ENCODE measurements around the gene PCDH1.
"Not testable (repeated sequence)": the region's sequence is repeated elsewhere in the genome, so short reads cannot be mapped to it uniquely, and the experiment has no call there.

Gene PCDH1

GRCh38 chr5:141835928-141836670 lies 42.1 kb downstream of the PCDH1 start:
- DNase-seq (ENCODE audit: low spot score), result peak; percentile 70

GRCh38 chr5:141834331-141834730 lies 43.9 kb downstream of the PCDH1 start:
- DNase-seq (ENCODE audit: low spot score), result no peak

GRCh38 chr5:141832131-141832530 lies 46.1 kb downstream of the PCDH1 start:
- no peak for DNase-seq (ENCODE audit: low spot score)

GRCh38 chr5:141828162-141828561 lies 50.0 kb downstream of the PCDH1 start:
- DNase-seq (ENCODE audit: low spot score), result no peak

- no peak for DNase-seq (ENCODE audit: low spot score)
Observed at GRCh38 chr5:141826674-141827073, 51.5 kb downstream of the PCDH1 start.

- peak; percentile 54 for DNase-seq (ENCODE audit: low spot score)
Observed at GRCh38 chr5:141825791-141826560, 52.2 kb downstream of the PCDH1 start.

- DNase-seq (ENCODE audit: low spot score), result peak; percentile 36
Observed at GRCh38 chr5:141825241-141825671, 53.0 kb downstream of the PCDH1 start.

GRCh38 chr5:141824717-141825116 lies 53.5 kb downstream of the PCDH1 start:
- DNase-seq (ENCODE audit: low spot score), result no peak

- no peak for DNase-seq (ENCODE audit: low spot score)
Observed at GRCh38 chr5:141823056-141823455, 55.2 kb downstream of the PCDH1 start.

- DNase-seq (ENCODE audit: low spot score), result no peak
Observed at GRCh38 chr5:141822144-141822543, 56.1 kb downstream of the PCDH1 start.

- DNase-seq (ENCODE audit: low spot score), result peak; percentile 87
Observed at GRCh38 chr5:141821430-141821925, 56.7 kb downstream of the PCDH1 start.

GRCh38 chr5:141820686-141821085 lies 57.5 kb downstream of the PCDH1 start:
- not testable (repeated sequence) for DNase-seq (ENCODE audit: low spot score)

GRCh38 chr5:141817631-141818030 lies 60.6 kb downstream of the PCDH1 start:
- no peak for DNase-seq (ENCODE audit: low spot score)

- DNase-seq (ENCODE audit: low spot score), result no peak
Observed at GRCh38 chr5:141816598-141817399, 61.4 kb downstream of the PCDH1 start.

- DNase-seq (ENCODE audit: low spot score), result no peak
Observed at GRCh38 chr5:141815796-141816180, 62.4 kb downstream of the PCDH1 start.

GRCh38 chr5:141815051-141815795 lies 63.0 kb downstream of the PCDH1 start:
- no peak for DNase-seq (ENCODE audit: low spot score)

GRCh38 chr5:141814064-141814964 lies 63.9 kb downstream of the PCDH1 start:
- peak; percentile 75 for DNase-seq (ENCODE audit: low spot score)

GRCh38 chr5:141812512-141812911 lies 65.7 kb downstream of the PCDH1 start:
- DNase-seq (ENCODE audit: low spot score), result no peak

GRCh38 chr5:141811287-141812155 lies 66.7 kb downstream of the PCDH1 start:
- DNase-seq (ENCODE audit: low spot score), result peak; percentile 92
